Panc1 (cell line): ENCODE measurements around the gene FUT7. TPM values are rescaled to one million over a fixed set of nuclear protein-coding genes. Genes with fewer than 3 reads are reported as not detected.

ENCODE experiments used
- ATAC-seq: fragments of 200-7000 bp; cut with Tn5 transposase; 2 replicates; pipeline ENCODE4 v1.9.1; 2020; ENCODE audit warnings: mild to moderate bottlenecking, moderate library complexity
- BruUV-seq: library from RNA; stranded (reverse); fragments of 400-500 nt; replicated peaks from 2 replicates; lab custom pipeline; 2021; lab: Mats Ljungman, UMichigan
- CTCF ChIA-PET: fragments of 300-600 bp; sonication (Branson Sonifier 250); formaldehyde crosslinking; loops from one replicate; lab custom pipeline; 2022; ENCODE audit warnings: antibody characterized with exemption; lab: Charles Lee
- POLR2A ChIA-PET: fragments of 300-600 bp; sonication (Branson Sonifier 250); formaldehyde crosslinking; loops from one replicate; lab custom pipeline; 2022; ENCODE audit warnings: antibody characterized with exemption; lab: Charles Lee
- DNase-seq: peaks from one replicate; pipeline ENCODE4 v3.0.0-alpha.2; 2010; ENCODE audit warnings: low read depth, low spot score
- H3K27ac ChIP-seq: 2 replicates; pipeline ENCODE4 v1.5.1; 2011; ENCODE audit warnings: mild to moderate bottlenecking, low read length, inconsistent platforms
- H3K27me3 ChIP-seq: fragments of 200-500 bp; sonication (Bioruptor generic); 2 replicates; pipeline ENCODE4 v1.6.0; 2014; ENCODE audit warnings: low read length, inconsistent platforms; ENCODE audit not compliant: control insufficient read depth, insufficient read depth
- H3K36me3 ChIP-seq: fragments of 200-500 bp; sonication (Bioruptor generic); 2 replicates; pipeline ENCODE4 v1.5.1; 2014; ENCODE audit warnings: inconsistent platforms, mild to moderate bottlenecking, low read length, moderate library complexity; ENCODE audit not compliant: control insufficient read depth, insufficient read depth
- H3K4me1 ChIP-seq: 2 replicates; pipeline ENCODE4 v1.5.1; 2011; ENCODE audit warnings: inconsistent platforms, mild to moderate bottlenecking, low read length, moderate library complexity; ENCODE audit not compliant: control insufficient read depth, insufficient read depth
- H3K4me3 ChIP-seq, 2 experiments: 2 replicates each; pipeline ENCODE4 v1.5.1; 2011 to 2012; ENCODE audit warnings: low read depth in 2 of 2, low read length in 2 of 2, mild to moderate bottlenecking in 2 of 2, inconsistent platforms in 1 of 2, moderate library complexity in 1 of 2
- H3K9me3 ChIP-seq: fragments of 200-500 bp; sonication (Bioruptor generic); 2 replicates; pipeline ENCODE4 v1.5.1; 2014; ENCODE audit warnings: low read depth, mild to moderate bottlenecking, inconsistent platforms, low read length, moderate library complexity; ENCODE audit not compliant: control insufficient read depth, insufficient read depth
- CTCF ChIP-seq: fragments of 450-650 bp; IDR thresholded peaks from 2 replicates; pipeline ENCODE4 v1.5.1; 2017; ENCODE audit warnings: mild to moderate bottlenecking
- POLR2AphosphoS5 ChIP-seq: IDR thresholded peaks from 2 replicates; pipeline ENCODE4 v1.6.1; 2012; ENCODE audit warnings: mild to moderate bottlenecking, low read depth, low read length, moderate library complexity
- REST ChIP-seq, 2 experiments: IDR thresholded peaks; 2 replicates each; pipeline ENCODE4 v1.6.1; 2011 to 2012; ENCODE audit warnings: low read depth in 2 of 2, control low read depth in 1 of 2, low read length in 1 of 2, mild to moderate bottlenecking in 1 of 2, moderate library complexity in 1 of 2; ENCODE audit not compliant: insufficient read depth in 1 of 2
- SIN3A ChIP-seq: IDR thresholded peaks from 2 replicates; pipeline ENCODE4 v1.6.1; 2012; ENCODE audit warnings: low read depth, mild to moderate bottlenecking, low read length, moderate library complexity, borderline replicate concordance; ENCODE audit not compliant: insufficient read depth
- TCF7L2 ChIP-seq: IDR thresholded peaks from 2 replicates; pipeline ENCODE4 v1.6.1; 2011; ENCODE audit warnings: mild to moderate bottlenecking, low read depth, low read length, inconsistent platforms
- in situ Hi-C: cut with HindIII; loops from 2 replicates; pipeline ENCODE4 v1.10.0; 2016; ENCODE audit warnings: low sequenced_read_pairs, low pct_unique_long_range_greater_than_20kb
- intact Hi-C: fragments of 100-400 bp; cut with micrococcal nuclease; formaldehyde crosslinking; loops from one replicate; pipeline ENCODE4 v1.10.0; 2022; ENCODE audit not compliant: unreplicated experiment
- total RNA-seq: library from RNA; stranded (reverse); gene quantifications from one replicate; pipeline ENCODE4 v1.2.1, GENCODE V29; 2021; ENCODE audit not compliant: unreplicated experiment

Gene FUT7
- total RNA-seq, 1 experiment from 2014 or later, result not detected

GRCh38 chr9:137009938-137010732, 21.8 kb downstream of the FUT7 start:
- CTCF ChIA-PET, result no interaction called here
- POLR2A ChIA-PET, result no interaction called here
- no peak for ATAC-seq

GRCh38 chr9:137009217-137009616, 22.7 kb downstream of the FUT7 start:
- H3K4me1 ChIP-seq, result no peaks in the 10 kb centered on the region
- H3K4me3 ChIP-seq, result no peak overlapping the region
- in situ Hi-C loops (no loop called here), intact Hi-C loops (no loop called here)
- ATAC-seq (no peak), DNase-seq (no peak)
- ChIA-PET CTCF (no interaction called here), POLR2A (no interaction called here)
- BruUV-seq, result no TSS peak
- no peaks in the 10 kb centered on the region for H3K36me3 ChIP-seq
- no peaks in the 10 kb centered on the region for H3K9me3 ChIP-seq
- H3K27ac ChIP-seq, result no peak overlapping the region
- H3K27me3 ChIP-seq, result no peaks in the 10 kb centered on the region
- TF ChIP-seq SIN3A (no peak), CTCF (no peak), TCF7L2 (no peak), POLR2AphosphoS5 (no peak), REST (IDR thresholded peaks at IDR 0.05; ENCODE audit: insufficient read depth in 1 of 2, low read depth in 2 of 2, low read length in 1 of 2) (no peak)

More at GRCh38 chr9:137009938-137010732, 21.8 kb downstream of the FUT7 start:
- BruUV-seq, result no TSS peak
- no peak for DNase-seq
- H3K4me3 ChIP-seq, result no peak overlapping the region
- no peaks in the 10 kb centered on the region for H3K36me3 ChIP-seq
- H3K27ac ChIP-seq, result no peak overlapping the region
- no peaks in the 10 kb centered on the region for H3K27me3 ChIP-seq
- intact Hi-C loops, result no loop called here
- no peaks in the 10 kb centered on the region for H3K4me1 ChIP-seq
- TF ChIP-seq REST (IDR thresholded peaks at IDR 0.05; ENCODE audit: insufficient read depth in 1 of 2, low read depth in 2 of 2, low read length in 1 of 2) (no peak), SIN3A (no peak), POLR2AphosphoS5 (no peak), CTCF (no peak), TCF7L2 (no peak)
- no peaks in the 10 kb centered on the region for H3K9me3 ChIP-seq
- in situ Hi-C loops, result no loop called here
